Erythroblast (primary cell): ENCODE measurements around the gene RPS6KA2.

ENCODE experiments used
- GATA1 ChIP-seq: IDR thresholded peaks from 2 replicates; pipeline ENCODE4 v1.6.1; 2011; ENCODE audit warnings: low read depth, mild to moderate bottlenecking, control low read depth, low read length, moderate library complexity
- POLR2A ChIP-seq: IDR thresholded peaks from 2 replicates; pipeline ENCODE4 v1.6.1; 2011; ENCODE audit warnings: mild to moderate bottlenecking, low read length

GRCh38 chr6:166592821-166593220, 34.2 kb downstream of the RPS6KA2 start:
- TF ChIP-seq POLR2A (no peak), GATA1 (no peak)
